GM18867 (cell line): Measurements from ENCODE around the gene TFIP11.
"Not testable (repeated sequence)": the region's sequence is repeated elsewhere in the genome, so short reads cannot be mapped to it uniquely, and the experiment has no call there.

ENCODE experiments used
- ATAC-seq: cut with Tn5 transposase; IDR thresholded peaks from one replicate; pipeline ENCODE4 v1.9.1; 2021; ENCODE audit warnings: mild to moderate bottlenecking, moderate library complexity; ENCODE audit not compliant: unreplicated experiment

The TFIP11 gene

GRCh38 chr22:26541167-26541819, 29.0 kb upstream of the TFIP11 start:
- no peak for ATAC-seq

- ATAC-seq, result no peak
Observed at GRCh38 chr22:26540119-26540518, 27.8 kb upstream of the TFIP11 start.

GRCh38 chr22:26536762-26537134, 24.5 kb upstream of the TFIP11 start:
- ATAC-seq, result no peak

GRCh38 chr22:26536056-26536761, 23.9 kb upstream of the TFIP11 start:
- ATAC-seq, result no peak

GRCh38 chr22:26535603-26535908, 23.3 kb upstream of the TFIP11 start:
- no peak for ATAC-seq

GRCh38 chr22:26534874-26535602, 22.8 kb upstream of the TFIP11 start:
- no peak for ATAC-seq

- no peak for ATAC-seq
Observed at GRCh38 chr22:26534171-26534855, 22.0 kb upstream of the TFIP11 start.

- no peak for ATAC-seq
Observed at GRCh38 chr22:26529345-26529744, 17.1 kb upstream of the TFIP11 start.

- not testable (repeated sequence) for ATAC-seq
Observed at GRCh38 chr22:26528518-26528917, 16.2 kb upstream of the TFIP11 start.

- no peak for ATAC-seq
Observed at GRCh38 chr22:26527574-26528465, 15.5 kb upstream of the TFIP11 start.

GRCh38 chr22:26527167-26527566, 14.9 kb upstream of the TFIP11 start:
- ATAC-seq, result no peak

GRCh38 chr22:26525946-26526564, 13.8 kb upstream of the TFIP11 start:
- no peak for ATAC-seq

GRCh38 chr22:26524870-26525269, 12.6 kb upstream of the TFIP11 start:
- ATAC-seq, result no peak

GRCh38 chr22:26522592-26522991, 10.3 kb upstream of the TFIP11 start:
- no peak for ATAC-seq

- no peak for ATAC-seq
Observed at GRCh38 chr22:26522012-26522411, 9.7 kb upstream of the TFIP11 start.

- no peak for ATAC-seq
Observed at GRCh38 chr22:26517429-26517828, 5.2 kb upstream of the TFIP11 start.

- no peak for ATAC-seq
Observed at GRCh38 chr22:26516503-26516902, 4.2 kb upstream of the TFIP11 start.

- ATAC-seq, result no peak
Observed at GRCh38 chr22:26515931-26516330, 3.7 kb upstream of the TFIP11 start.

- no peak for ATAC-seq
Observed at GRCh38 chr22:26514419-26515161, 2.3 kb upstream of the TFIP11 start.
